Activated gamma-delta T cell (primary cell): ENCODE measurements around the gene DAGLA.

Experiments used
- DNase-seq: peaks from one replicate; lab custom pipeline; 2025; lab: John Stamatoyannopoulos, UW

Gene DAGLA

GRCh38 chr11:61778920-61779650, 98.9 kb downstream of the DAGLA start:
- DNase-seq: no peak

DNA sequence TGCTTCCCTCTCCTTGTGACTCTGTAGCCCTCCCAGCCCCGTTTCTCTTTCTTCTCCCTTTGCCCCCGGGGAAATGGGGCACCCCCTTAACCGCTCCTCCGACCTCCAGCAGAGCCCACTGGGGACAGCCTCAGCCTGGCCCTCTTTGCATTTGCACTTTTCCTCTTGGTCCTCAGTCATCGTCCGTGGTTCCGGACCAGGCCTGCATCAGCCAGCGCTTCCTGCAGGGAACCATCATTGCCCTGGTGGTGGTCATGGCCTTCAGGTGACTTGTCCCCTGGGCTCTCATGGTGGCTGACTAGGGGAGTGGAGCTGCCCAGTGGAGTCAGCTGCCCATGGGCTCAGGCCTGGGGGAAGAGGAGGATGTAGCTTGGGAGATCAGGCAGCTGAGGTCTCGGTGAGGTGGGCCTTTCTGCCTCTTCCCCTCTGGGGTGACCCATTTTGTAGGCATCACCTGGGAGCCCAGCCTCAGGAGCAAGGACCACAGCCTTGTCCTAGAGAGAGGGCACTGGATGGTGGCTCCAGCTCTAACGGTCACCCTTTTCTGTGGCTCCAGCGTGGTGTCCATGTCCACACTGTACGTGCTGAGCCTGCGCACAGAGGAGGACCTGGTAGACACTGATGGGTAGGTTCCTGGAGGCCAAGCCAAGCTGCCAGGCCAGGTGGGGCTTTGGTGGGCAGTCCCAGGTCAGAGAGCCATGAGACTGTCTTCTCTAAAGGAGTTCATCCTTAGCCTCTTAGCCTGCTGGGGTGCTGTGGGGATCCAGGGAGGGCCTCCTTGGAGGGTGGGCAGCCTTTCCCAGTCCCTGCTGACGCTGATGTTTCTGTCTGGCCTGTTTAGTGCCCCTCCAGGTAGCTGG, 99.7 kb downstream of the DAGLA start:
- no peak for DNase-seq

DNA sequence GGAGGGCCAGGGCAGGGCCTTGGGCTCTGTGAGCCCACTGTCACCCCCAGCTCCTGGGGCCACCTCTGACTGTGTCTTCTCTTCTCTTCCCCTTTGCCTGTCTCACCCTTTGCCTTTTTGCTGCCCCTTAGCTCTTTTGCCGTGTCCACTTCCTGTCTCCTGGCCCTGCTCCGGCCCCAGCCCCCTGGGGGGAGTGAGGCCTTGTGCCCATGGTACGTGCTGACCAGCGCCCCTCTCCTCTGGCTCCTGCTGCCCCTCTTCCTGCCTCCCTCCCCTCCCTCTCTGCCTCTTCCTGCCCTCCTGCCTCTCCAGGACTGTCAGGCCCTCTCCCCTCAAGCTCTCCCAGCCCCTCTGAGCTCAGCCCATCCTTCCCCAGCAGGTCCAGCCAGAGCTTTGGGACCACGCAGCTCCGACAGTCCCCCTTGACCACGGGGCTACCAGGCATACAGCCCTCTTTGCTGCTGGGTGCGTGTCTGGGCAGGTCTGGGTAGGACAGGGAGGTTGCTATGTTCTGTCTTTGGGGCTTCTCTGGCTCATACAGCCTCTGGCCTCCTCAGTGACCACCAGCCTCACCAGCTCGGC, 100.5 kb downstream of the DAGLA start:
- DNase-seq: no peak

DNA sequence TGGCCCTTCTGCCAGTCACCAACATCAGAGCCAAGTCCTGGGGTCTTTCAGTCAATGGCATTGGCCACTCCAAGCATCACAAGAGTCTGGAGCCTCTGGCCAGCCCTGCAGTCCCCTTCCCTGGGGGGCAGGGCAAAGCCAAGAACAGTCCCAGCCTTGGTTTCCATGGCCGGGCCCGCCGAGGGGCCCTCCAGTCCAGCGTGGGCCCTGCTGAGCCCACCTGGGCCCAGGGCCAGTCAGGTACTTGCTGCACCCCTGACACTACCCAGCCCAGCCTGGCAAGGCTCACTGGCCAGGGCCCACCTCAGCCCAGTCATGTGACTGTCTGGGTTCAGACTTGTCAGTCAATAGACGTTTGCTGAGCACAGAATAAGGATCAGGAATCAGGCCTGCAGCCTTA, 101.4 kb downstream of the DAGLA start:
- DNase-seq: no peak

GRCh38 chr11:61782299-61782698, 102.1 kb downstream of the DAGLA start:
- DNase-seq: no peak

DNA sequence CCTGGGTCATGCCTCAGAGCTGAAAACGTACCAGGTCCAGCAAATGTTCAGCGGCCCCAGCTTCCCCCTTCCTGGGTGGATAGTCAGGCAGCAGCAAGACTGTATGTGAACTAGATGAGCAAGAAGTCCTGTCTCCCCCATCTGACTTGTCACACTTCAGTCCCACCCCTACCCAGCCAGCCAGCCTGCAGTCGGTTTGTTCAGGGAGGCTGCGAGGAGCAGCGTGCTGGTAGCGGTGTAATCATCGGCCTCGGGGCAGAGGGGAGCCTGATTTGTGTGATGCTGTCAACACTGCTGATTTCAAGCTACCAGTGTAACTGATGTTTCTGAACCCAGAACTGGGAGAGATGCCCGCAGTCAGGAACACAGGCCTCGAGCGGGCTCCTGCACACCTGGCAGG, 102.7 kb downstream of the DAGLA start:
- no peak for DNase-seq

- no peak for DNase-seq
Observed at GRCh38 chr11:61783717-61784505, 103.7 kb downstream of the DAGLA start.

DNA sequence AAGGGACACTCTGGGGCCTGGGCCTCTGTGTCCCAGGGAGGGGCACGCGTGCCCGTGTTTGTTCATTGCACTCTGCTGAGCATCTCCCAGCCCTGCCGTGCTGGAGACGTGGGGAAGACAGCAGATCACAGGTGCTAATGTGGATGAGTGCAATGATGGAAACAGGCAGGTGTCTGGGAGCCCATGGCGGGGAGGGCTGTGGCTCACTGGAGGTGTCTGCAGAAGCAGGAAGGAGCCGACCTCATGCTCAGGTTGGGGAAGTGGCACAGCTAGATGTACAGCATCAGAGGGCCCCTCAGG, 104.3 kb downstream of the DAGLA start:
- no peak for DNase-seq

GRCh38 chr11:61785837-61786402, 105.7 kb downstream of the DAGLA start:
- no peak for DNase-seq

- no peak for DNase-seq
Observed at GRCh38 chr11:61787928-61788491, 107.8 kb downstream of the DAGLA start.

DNA sequence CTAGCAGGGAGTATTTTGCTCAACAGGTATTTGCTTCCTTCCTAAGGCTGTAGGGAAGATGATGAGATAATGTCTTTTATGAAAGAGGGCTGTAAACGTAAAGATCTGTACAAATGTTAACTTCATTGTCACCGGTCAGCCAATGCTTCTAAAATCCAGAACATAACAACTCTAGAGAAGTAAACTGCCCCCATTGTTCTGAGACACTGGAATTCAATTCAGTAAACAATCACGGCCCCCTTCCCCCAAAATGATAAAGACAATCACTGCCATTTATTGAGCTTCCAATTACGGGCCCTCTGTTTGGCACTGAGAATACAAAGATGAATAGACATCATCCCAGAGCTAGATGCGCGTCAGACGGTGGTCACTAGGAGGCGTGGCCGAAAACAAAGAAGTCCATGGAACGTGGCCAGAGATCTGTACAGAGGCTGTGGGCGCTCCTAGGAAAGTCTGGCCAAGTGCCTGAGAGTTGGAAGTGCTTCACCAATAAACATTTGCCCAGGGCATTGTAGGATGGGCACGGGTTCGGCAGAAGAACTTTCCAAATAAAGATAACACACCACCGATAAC, 111.6 kb downstream of the DAGLA start:
- no peak for DNase-seq

DNA sequence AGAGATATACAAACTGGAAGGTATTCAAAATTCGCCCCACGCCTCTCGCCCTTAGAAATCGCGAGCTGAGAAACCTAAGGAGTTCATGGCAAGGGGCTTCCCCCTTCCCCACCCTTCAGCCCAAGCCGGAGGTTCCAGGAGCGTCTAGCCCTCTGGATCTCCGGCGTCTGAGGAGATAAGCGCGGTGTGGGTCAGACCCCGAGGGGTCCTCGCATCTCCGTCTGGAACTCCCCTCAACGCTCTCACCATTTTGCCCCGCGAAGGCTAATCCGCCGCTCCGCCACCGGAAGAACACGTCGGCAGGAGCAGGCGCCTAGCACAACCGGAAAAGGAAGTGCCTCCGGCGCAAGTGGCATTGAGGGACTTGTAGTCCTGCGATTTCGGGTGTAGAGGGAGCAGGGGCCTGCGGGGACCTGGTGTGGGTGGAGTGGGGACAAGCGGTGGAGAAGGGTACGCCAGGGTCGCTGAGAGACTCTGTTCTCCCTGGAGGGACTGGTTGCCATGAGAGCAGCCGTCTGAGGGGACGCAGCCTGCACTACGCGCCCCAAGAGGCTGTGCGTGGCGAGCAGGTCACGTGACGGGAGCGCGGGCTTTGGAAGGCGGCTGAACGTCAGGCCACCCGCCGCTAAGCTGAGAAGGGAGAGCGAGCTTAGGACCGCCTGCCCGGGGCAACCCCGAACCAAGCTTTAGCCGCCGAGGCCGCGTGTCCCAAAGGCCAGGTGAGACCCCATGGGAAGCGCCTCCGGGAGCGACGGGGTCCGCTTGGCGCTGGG, 112.3 kb downstream of the DAGLA start, which contains the start of the genes FEN1 and TMEM258:
FEN1 (plus strand) TSS at position 602 of the 773 bp plus-strand sequence. CDS start 2,451 bp downstream, outside the sequence.
TMEM258 (minus strand) TSS at position 290 of the 773 bp plus-strand sequence; CDS start at position 249, 41 bp downstream.
- DNase-seq: peak; percentile 74

DNA sequence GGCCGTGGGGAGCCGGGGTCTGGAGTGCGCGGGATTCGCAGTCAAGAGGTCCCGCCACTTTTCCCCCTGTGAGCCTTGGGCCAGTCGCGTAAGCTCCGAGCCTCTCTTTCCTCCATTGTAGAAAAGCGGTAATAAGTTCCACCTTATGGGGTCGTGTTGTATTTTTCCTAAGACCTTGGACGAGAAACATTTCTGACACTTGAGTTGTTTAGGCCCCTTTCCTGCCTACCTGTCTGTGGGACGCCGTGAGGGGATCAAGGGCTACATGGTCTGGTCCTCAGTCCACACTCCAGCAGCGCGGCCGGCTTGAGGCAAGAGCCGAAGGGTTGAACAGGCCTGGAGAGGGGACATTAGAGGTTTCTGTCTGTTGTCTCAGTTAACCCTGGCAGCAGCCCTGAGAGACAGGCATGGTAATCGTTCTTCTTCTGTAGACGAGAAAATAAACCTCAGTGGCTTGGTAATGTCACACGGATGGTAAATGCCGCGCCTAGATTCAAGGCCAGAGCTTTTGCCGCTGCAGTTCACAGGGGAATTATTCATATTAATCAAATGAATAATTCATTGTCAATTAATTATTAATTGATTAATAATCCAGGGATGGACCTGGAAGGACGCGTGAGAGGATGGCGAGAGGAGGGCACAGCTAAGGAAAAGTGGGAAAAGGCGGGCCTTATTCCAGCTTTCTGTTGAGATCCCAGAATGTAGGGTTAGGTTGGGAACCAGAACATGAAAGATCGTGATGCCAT, 113.1 kb downstream of the DAGLA start:
- no peak for DNase-seq

DNA sequence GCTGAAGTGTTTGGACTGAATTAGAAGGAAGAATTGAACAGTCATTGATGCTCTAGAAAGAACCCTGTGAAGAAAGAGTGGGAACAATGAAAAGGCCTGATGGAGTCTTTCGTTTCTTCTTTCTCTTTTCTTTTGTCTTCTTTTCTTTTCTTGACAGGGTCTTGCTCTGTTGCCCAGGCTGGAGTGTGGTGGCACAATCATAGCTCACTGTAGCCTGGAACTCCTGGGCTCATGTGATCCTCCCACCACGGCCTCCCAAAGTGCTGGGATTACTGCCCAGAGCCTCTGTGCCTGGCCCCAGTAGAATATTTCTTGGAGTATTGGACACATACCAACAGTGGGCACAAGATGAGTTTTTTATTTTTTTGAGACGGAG, 113.6 kb downstream of the DAGLA start:
- DNase-seq: no peak

- no peak for DNase-seq
Observed at GRCh38 chr11:61794579-61794978, 114.4 kb downstream of the DAGLA start.

GRCh38 chr11:61795459-61795858, 115.3 kb downstream of the DAGLA start:
- no peak for DNase-seq

GRCh38 chr11:61795876-61796526, 115.8 kb downstream of the DAGLA start:
- DNase-seq: no peak
